Right ventricle myocardium inferior (tissue), 1 donor: ENCODE data around the gene DAO. TPM values are rescaled to one million over a fixed set of nuclear protein-coding genes. Genes with fewer than 3 reads are reported as not detected.
"Not testable (repeated sequence)": the region's sequence is repeated elsewhere in the genome, so short reads cannot be mapped to it uniquely, and the experiment has no call there.

ENCODE experiments used
- ATAC-seq: fragments of 200-7000 bp; cut with Tn5 transposase; one replicate; pipeline ENCODE4 v1.9.1; 2020; ENCODE audit warnings: mild to moderate bottlenecking, moderate library complexity
- DNase-seq: peaks from one replicate; pipeline ENCODE4 v3.0.0; 2021; ENCODE audit errors: missing footprints
- intact Hi-C: fragments of 100-400 bp; cut with DNase I; formaldehyde crosslinking; loops from one replicate; pipeline ENCODE4 v1.11.0; 2022
- total RNA-seq: library from RNA; stranded (reverse); fragmentation: NEBNext Ultra II Directional; extraction: Animal tissue kit (Norgen Biotek cat#: 25700); gene quantifications from one replicate; pipeline ENCODE4 v1.2.1, GENCODE V29; 2021
- donor health status: DM: no; HTN: yes; CAD: no; lungs with severe emphysema.

The DAO gene
- total RNA-seq, 1 donor from 2014 or later: not detected

DNA sequence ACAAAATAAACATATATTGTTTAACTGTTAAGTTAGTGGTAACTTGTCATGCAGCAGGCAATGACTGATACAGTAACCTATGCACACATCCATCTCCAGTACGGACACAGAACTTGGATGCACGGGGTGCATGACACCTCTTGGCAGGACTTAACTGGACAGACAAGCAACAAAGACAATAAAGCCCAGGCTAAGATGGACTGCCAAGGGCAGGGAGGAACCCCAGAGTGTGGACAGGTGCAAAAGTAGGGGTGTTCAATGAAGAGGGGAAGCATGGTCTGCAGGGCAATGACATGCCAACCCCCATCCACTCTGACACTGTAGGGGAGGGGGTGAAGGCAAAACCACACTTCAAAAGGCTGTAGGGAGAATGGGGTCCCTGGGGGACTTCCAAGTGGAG, 34.2 kb upstream of the DAO start:
- ATAC-seq (no peak), DNase-seq (no peak)
- intact Hi-C loops: no loop called here

DNA sequence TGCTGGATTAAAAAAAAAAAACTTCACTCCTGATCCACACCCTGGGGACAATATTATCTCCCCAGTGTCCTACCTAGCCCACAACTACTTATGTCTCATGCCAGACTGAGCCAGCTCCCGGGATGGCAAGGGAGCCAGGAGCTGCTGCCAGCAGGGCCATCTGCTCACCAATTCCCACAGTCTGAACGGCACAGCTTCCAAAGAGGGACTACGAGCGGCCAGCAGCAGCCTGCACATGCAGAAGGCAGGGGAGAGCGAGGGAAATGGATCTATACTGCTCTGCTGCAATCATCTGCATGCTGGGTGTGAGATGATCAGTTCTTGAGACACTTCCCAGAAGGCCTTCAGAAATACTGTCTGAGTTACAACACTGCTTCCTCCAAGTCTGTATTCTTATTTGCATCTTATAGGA, 33.6 kb upstream of the DAO start:
- DNase-seq (no peak), ATAC-seq (peak; percentile 83)
- intact Hi-C loops: no loop called here

DNA sequence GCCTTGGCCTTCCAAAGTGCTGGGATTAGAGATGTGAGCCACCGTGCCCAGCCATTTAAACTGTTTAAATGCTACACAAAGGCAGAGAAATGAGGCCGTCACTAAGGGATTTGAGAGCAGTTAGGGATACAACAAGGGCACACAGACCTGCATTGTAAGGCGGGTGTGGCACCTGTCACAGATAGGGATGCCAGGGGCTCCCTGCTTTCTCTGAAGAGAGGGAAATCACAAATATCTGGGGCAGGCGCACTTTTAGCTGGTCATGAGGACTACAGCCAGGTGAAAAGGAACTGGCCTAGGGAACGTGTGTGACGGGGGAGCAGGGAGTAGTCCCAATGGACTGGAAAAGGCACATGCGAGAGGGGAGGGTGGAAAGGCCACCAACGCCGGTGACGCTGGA, 32.2 kb upstream of the DAO start:
- intact Hi-C loops: no loop called here
- DNase-seq (no peak), ATAC-seq (no peak)

- intact Hi-C loops: loop anchor here (5.0 to 10.0 kb wide), 2 partner anchors 32 to 245 kb away; partner anchors contain the start of genes ALKBH2 and UNG
- no peak for DNase-seq
- ATAC-seq: no peak
These were observed 30.2 kb upstream of the DAO start for GRCh38 chr12:108849660-108850059.

GRCh38 chr12:108850854-108851573, 28.9 kb upstream of the DAO start:
- ATAC-seq (peak; percentile 59), DNase-seq (no peak)
- intact Hi-C loops: loop anchor here (5.0 to 10.0 kb wide), 2 partner anchors 34 to 244 kb away; partner anchors contain the start of genes ALKBH2 and UNG

- intact Hi-C loops: loop anchor here (5.0 to 10.0 kb wide), 2 partner anchors 35 to 242 kb away; partner anchors contain the start of genes ALKBH2 and UNG
- no peak for ATAC-seq
- no peak for DNase-seq
These were observed 27.1 kb upstream of the DAO start for GRCh38 chr12:108852674-108853309.

- ATAC-seq (no peak), DNase-seq (no peak)
- intact Hi-C loops: loop anchor here (5.0 to 10.0 kb wide), 2 partner anchors 36 to 241 kb away; partner anchors contain the start of genes ALKBH2 and UNG
These were observed 26.5 kb upstream of the DAO start for GRCh38 chr12:108853426-108853825.

DNA sequence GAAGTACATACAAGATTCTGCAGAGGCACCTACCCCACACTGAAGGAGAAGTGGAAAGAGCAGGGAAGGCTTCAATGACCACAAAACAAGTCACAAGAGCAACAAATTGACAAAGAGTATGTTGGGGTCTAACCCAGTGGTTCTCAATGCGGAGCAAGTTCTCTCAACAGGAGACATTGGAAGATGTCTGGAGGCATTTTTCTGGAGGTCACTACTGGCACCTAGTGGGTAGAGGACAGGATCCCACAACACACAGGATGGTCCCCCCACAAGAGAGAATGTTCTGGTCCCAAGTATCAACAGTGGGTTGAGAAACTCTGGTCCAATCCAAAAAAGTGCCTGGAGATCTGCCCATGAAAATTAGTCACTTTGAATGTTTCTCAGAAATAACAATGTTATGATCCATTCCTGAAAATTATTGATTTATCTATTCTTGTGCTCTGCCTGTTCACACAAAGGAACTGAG, 25.9 kb upstream of the DAO start:
- no peak for ATAC-seq
- intact Hi-C loops: loop anchor here (2.0 to 10.0 kb wide), 3 partner anchors 37 to 241 kb away; partner anchors contain the start of genes ALKBH2, CORO1C and UNG
- DNase-seq: no peak

DNA sequence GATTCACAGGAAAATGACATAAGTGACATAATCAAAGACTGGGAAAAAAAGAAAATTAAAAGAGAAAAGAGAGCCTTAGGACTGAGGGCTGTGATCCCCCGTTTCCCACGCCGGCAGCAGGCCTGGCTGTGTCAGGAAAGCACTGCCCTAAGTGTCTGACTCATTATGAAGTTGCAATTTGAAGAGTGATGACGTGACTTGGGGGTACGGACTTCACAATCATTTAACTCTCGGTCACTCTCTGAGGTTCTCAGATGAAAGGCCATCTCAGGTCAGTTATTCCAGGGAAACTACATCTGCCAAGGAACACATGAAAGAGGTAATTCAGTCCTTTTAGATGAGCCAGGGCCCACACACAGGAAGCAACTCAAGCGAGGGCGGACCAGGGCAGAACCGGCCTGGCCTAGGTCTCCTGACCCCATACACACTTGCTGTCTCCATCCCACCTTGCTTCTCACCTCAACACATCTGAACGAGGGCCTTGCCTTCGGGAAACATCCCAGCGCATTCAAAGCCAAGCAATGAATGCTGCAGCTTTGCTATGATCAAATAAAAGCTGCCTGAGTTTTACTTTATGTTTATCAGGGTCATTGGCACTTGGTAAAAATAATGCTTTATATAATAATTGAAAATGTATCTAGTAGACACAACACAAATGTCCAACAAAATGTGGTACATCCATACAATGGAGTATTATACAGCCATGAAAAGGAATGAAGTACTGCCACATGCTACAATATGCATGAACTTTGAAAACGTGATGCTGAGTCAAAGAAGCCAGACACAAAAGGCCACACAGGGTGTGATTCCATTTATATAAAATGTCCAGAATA, 25.2 kb upstream of the DAO start:
- DNase-seq (no peak), ATAC-seq (peak; percentile 8)
- intact Hi-C loops: loop anchor here (2.0 to 10.0 kb wide), 3 partner anchors 37 to 240 kb away; partner anchors contain the start of genes ALKBH2, CORO1C and UNG

GRCh38 chr12:108855284-108856169, 24.4 kb upstream of the DAO start:
- no peak for ATAC-seq
- DNase-seq: no peak
- intact Hi-C loops: loop anchor here (2.0 to 10.0 kb wide), 6 partner anchors 17 to 295 kb away; partner anchors contain the start of genes ALKBH2, CORO1C, SART3 and UNG

- intact Hi-C loops: loop anchor here (2.0 to 10.0 kb wide), 5 partner anchors 17 to 295 kb away; partner anchors contain the start of genes ALKBH2, SART3 and UNG
- DNase-seq: no peak
- no peak for ATAC-seq
These were observed 23.8 kb upstream of the DAO start for GRCh38 chr12:108856170-108856427.

DNA sequence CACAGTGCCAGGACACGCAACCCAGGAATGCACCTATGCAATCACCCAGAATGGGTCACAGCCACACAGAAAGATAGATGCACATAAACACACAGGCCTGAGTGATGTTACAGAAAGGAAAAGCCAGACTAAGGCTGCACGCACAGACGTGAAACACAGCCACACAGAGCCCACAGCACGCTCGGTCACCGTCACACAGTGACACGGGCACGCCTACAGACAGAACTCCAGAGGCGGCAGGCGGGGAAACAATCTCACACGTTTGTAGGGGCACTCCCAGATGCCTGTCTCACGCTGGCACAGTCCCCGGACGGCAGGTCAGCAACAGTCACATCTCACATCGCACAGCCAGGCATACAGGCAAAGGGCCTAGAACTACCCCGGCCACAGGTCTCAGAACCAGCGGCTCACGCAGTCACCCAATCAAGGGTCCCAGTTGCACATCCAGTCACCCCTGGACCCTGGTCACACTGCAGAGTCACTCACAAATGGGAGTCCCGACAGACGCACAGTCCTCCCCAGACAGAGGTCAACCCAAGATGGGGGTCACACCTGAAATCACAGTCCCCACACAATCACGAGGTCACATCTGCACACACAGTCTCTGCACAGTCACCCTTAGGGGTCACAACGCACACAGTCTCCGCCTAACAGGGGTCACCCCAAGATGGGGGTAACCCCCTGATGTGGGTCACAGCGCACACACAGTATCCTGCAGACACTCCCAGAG, 23.3 kb upstream of the DAO start:
- DNase-seq (peak; percentile 90), ATAC-seq (peak; percentile 62)
- intact Hi-C loops: loop anchor here (2.0 to 10.0 kb wide), 5 partner anchors 18 to 296 kb away; partner anchors contain the start of genes ALKBH2, SART3 and UNG

GRCh38 chr12:108857158-108857407, 22.8 kb upstream of the DAO start:
- DNase-seq (no peak), ATAC-seq (peak; percentile 3)
- intact Hi-C loops: loop anchor here (2.0 to 10.0 kb wide), 5 partner anchors 18 to 296 kb away; partner anchors contain the start of genes ALKBH2, SART3 and UNG

GRCh38 chr12:108858311-108859074, 21.4 kb upstream of the DAO start:
- DNase-seq (no peak), ATAC-seq (no peak)
- intact Hi-C loops: loop anchor here (10.0 kb wide), 1 partner anchor 236 kb away; the partner anchor contains the start of genes ALKBH2 and UNG

DNA sequence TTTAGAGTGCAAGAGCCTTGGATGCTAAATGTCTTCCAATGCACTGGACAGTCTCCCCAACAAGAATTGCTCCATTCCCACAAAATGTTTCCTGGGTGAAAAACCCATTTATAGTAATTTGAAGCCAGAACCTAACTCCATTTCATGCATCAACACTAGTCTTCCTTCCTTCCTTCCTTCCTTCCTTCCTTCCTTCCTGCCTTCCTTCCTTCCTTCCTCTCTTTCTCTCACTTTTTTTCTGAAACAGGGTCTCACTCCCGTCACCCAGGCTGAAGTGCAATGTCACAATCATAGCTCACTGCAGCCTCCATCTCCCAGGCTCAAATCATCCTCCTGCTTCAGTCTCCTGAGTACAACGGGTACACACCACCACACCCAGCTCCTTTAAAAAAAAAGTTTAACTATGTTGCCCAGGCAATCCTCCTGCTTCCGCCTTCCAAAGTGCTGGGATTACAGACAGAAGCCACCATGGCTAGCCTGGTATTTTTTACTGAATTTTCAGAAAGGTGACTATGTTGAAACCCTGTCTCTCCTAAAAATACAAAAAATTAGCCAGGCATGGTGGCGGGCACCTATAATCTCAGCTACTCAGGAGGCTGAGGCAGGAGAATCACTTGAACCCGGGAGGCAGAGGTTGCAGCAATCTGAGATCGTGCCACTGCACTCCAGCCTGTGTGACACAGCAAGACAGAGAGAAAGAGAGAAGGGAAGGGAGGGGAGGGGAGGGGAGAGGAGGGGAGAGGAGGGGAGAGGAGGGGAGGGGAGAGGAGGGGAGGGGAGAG, 20.6 kb upstream of the DAO start:
- intact Hi-C loops: loop anchor here (10.0 kb wide), 1 partner anchor 235 kb away; the partner anchor contains the start of genes ALKBH2 and UNG
- ATAC-seq, DNase-seq: not testable (repeated sequence)

GRCh38 chr12:108859923-108860291, 20.0 kb upstream of the DAO start:
- DNase-seq (no peak), ATAC-seq (no peak)
- intact Hi-C loops: loop anchor here (10.0 kb wide), 1 partner anchor 235 kb away; the partner anchor contains the start of genes ALKBH2 and UNG
